HG03280 (cell line): ENCODE measurements around the gene SLC22A4.

ENCODE experiments used
- ATAC-seq: cut with Tn5 transposase; IDR thresholded peaks from one replicate; pipeline ENCODE4 v1.9.1; 2021; ENCODE audit warnings: mild to moderate bottlenecking, moderate library complexity; ENCODE audit not compliant: unreplicated experiment

SLC22A4 gene

GRCh38 chr5:132293992-132294727 is at the start of gene SLC22A4:
TSS of gene SLC22A4 (plus strand) at chr5:132294394. CDS start at chr5:132294617, 223 bp downstream.
- peak; percentile 52 for ATAC-seq

GRCh38 chr5:132245593-132245992 is 48.6 kb upstream of the SLC22A4 start:
- ATAC-seq: no peak

- no peak for ATAC-seq
These were observed 47.4 kb upstream of the SLC22A4 start for GRCh38 chr5:132246806-132247205.

GRCh38 chr5:132250547-132250946 is 43.6 kb upstream of the SLC22A4 start:
- no peak for ATAC-seq

GRCh38 chr5:132251220-132251725 is 42.9 kb upstream of the SLC22A4 start:
- ATAC-seq: no peak

- no peak for ATAC-seq
These were observed 41.2 kb upstream of the SLC22A4 start for GRCh38 chr5:132253008-132253441.

GRCh38 chr5:132253452-132254320 is 40.5 kb upstream of the SLC22A4 start:
- ATAC-seq: no peak

- ATAC-seq: no peak
These were observed 39.7 kb upstream of the SLC22A4 start for GRCh38 chr5:132254321-132254977.

GRCh38 chr5:132256086-132256782 is 38.0 kb upstream of the SLC22A4 start:
- ATAC-seq: no peak

- no peak for ATAC-seq
These were observed 37.4 kb upstream of the SLC22A4 start for GRCh38 chr5:132256783-132257130.

GRCh38 chr5:132257131-132258101 is 36.8 kb upstream of the SLC22A4 start, which contains the start of gene PDLIM4:
TSS of gene PDLIM4 (plus strand) at chr5:132257696. CDS start at chr5:132257735, 39 bp downstream.
- no peak for ATAC-seq

GRCh38 chr5:132258102-132259068 is 35.8 kb upstream of the SLC22A4 start:
- no peak for ATAC-seq

GRCh38 chr5:132259069-132259851 is 34.9 kb upstream of the SLC22A4 start:
- ATAC-seq: no peak

GRCh38 chr5:132260051-132260450 is 34.1 kb upstream of the SLC22A4 start:
- ATAC-seq: no peak

- ATAC-seq: no peak
These were observed 33.3 kb upstream of the SLC22A4 start for GRCh38 chr5:132260714-132261551.
